Peyer's patch (tissue), 4 donors: ENCODE data around the gene CRADD.

Experiments
- CTCF ChIP-seq, 6 experiments: fragments of 450-650 bp in 4 of 6; fragments of 200-600 bp in 2 of 6; sonication (generic) in 1 of 6; IDR thresholded peaks; one replicate each; pipeline ENCODE4 v1.5.1; 2017 to 2019; ENCODE audit warnings: antibody characterized with exemption in 6 of 6, mild to moderate bottlenecking in 3 of 6, moderate library complexity in 1 of 6
- POLR2A ChIP-seq, 2 donors: fragments of 450-650 bp; IDR thresholded peaks; one replicate each; pipeline ENCODE4 v1.5.1; 2017; ENCODE audit warnings: antibody characterized with exemption in 2 of 2, mild to moderate bottlenecking in 2 of 2, moderate library complexity in 2 of 2

- no peak for TF ChIP-seq CTCF (IDR thresholded peaks at IDR 0.05)
- no peak for TF ChIP-seq POLR2A (IDR thresholded peaks at IDR 0.05)
Observed at GRCh38 chr12:93921521-93921920, 244.3 kb downstream of the CRADD start.
